Transverse colon (tissue), 4 donors: ENCODE data around the gene GAB2. TPM values are rescaled to one million over a fixed set of nuclear protein-coding genes. Genes with fewer than 3 reads are reported as not detected.

Experiments used
- DNase-seq: peaks from one replicate; pipeline ENCODE4 v3.0.0-alpha.2; 2019
- H3K27ac ChIP-seq, 4 donors: fragments of 200-600 bp; sonication (generic); 2 replicates each; pipeline ENCODE4 v1.5.1; 2016 to 2018; ENCODE audit warnings: inconsistent platforms in 4 of 4
- H3K27me3 ChIP-seq: fragments of 200-600 bp; sonication (generic); 2 replicates; pipeline ENCODE4 v1.5.1; 2017; ENCODE audit warnings: inconsistent platforms
- H3K36me3 ChIP-seq, 4 donors: fragments of 200-600 bp; sonication (generic); 2 replicates each; pipeline ENCODE4 v1.5.1; 2017 to 2019; ENCODE audit warnings: inconsistent platforms in 4 of 4
- H3K4me1 ChIP-seq, 4 donors: fragments of 200-600 bp; sonication (generic); 2 replicates each; pipeline ENCODE4 v1.5.1; 2017 to 2020; ENCODE audit warnings: inconsistent platforms in 4 of 4
- H3K4me3 ChIP-seq, 4 donors: fragments of 200-600 bp; sonication (generic); 1 replicate in 1 of 4; 2 replicates in 3 of 4; pipeline versions ENCODE4 v1.5.1 to v1.6.1; 2017 to 2019; ENCODE audit warnings: inconsistent platforms in 4 of 4
- H3K9me3 ChIP-seq, 2 donors: fragments of 200-600 bp; sonication (generic); 2 replicates each; pipeline ENCODE4 v1.5.1; 2017 to 2019; ENCODE audit warnings: inconsistent platforms in 2 of 2
- CTCF ChIP-seq, 5 experiments: fragments of 200-600 bp in 3 of 5; fragments of 450-650 bp in 2 of 5; sonication (generic) in 3 of 5; IDR thresholded peaks; 1 replicate in 2 of 5; 2 replicates in 3 of 5; pipeline ENCODE4 v1.5.1; 2016 to 2017; ENCODE audit warnings: antibody characterized with exemption in 5 of 5, inconsistent platforms in 3 of 5, mild to moderate bottlenecking in 2 of 5, moderate library complexity in 1 of 5
- EP300 ChIP-seq: sonication (generic); formaldehyde crosslinking; IDR thresholded peaks from one replicate; pipeline ENCODE4 v1.6.1; 2017; ENCODE audit warnings: antibody characterized with exemption, low read depth
- POLR2A ChIP-seq: fragments of 450-650 bp; IDR thresholded peaks from one replicate; pipeline ENCODE4 v1.6.1; 2016; ENCODE audit warnings: antibody characterized with exemption, mild to moderate bottlenecking, moderate library complexity
- POLR2AphosphoS5 ChIP-seq, 3 donors: sonication (generic); formaldehyde crosslinking; IDR thresholded peaks; one replicate each; pipeline ENCODE4 v1.6.1; 2016; ENCODE audit warnings: antibody characterized with exemption in 3 of 3
- WGBS, 2 donors: methylation state at CpG; one replicate each; pipeline ENCODE4 v1.1.5; 2018; ENCODE audit warnings: low coverage in 1 of 2; 5-methylcytosine and 5-hydroxymethylcytosine counted together
- in situ Hi-C, 4 donors: fragments of 200-750 bp; cut with MboI; loops; one replicate each; pipeline versions ENCODE4 v1.15.0 to v1.15.1; 2017; ENCODE audit warnings: low sequenced_read_pairs in 3 of 4, low pct_ligation_motif_present in 1 of 4, low pct_unique_long_range_greater_than_20kb in 1 of 4
- intact Hi-C: fragments of 100-400 bp; cut with DNase I; formaldehyde crosslinking; loops from one replicate; pipeline ENCODE4 v1.15.1; 2023; ENCODE audit warnings: low total_unique reads
- total RNA-seq, 4 donors: library from RNA; depleted of rRNA; stranded (reverse); fragments of >200 nt; gene quantifications; one replicate each; pipeline ENCODE4 v1.1.0, GENCODE V29; 2016

Gene GAB2
- total RNA-seq, 4 donors from 2014 or later, result 5.8 to 35.7 (median 22.9) TPM

DNA sequence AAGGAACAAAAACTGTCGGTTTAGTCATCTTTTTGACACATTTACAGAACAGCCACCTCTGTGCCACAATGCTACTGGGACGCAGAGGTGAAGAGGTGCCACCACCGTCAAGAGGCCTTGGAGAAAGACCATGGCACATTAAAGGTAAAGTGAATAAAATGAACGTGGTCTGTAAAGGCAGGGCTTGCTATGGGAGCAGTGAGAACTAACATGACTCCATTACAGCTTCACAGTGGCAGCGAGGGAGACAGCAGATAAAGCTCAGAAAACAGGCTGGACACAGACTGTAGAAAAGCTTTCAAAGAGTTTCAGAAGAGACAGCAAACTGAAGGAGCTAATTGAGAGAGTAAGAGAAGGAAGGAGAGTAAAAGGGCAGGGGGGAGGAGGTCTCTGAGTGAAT, 102.9 kb downstream of the GAB2 start:
- Histone ChIP-seq H3K4me1 (peaks cover 30 to 68% (median 49%) of the 10 kb centered on the region in 4 donors), H3K4me3 (no peak overlapping the region), H3K27ac (peak overlapping the region in 2 of 4 donors; percentile 4 to 44), H3K27me3 (no peaks in the 10 kb centered on the region), H3K9me3 (no peaks in the 10 kb centered on the region), H3K36me3 (no peaks in the 10 kb centered on the region)
- TF ChIP-seq POLR2A (no peak), POLR2AphosphoS5 (IDR thresholded peaks at IDR 0.05) (no peak), EP300 (no peak), CTCF (IDR thresholded peaks at IDR 0.05) (no peak)
- intact Hi-C loops, result no loop called here
- no peak for DNase-seq
- in situ Hi-C loops, result no loop called here
- 71 to 86% methylated on average over 5 of the region's 5 CpGs for WGBS, 2 donors

GRCh38 chr11:78313898-78314297, 103.7 kb downstream of the GAB2 start:
- peak; percentile 30 for DNase-seq
- Histone ChIP-seq H3K9me3 (no peaks in the 10 kb centered on the region), H3K27me3 (no peaks in the 10 kb centered on the region), H3K27ac (peak overlapping the region in 3 of 4 donors; percentile 44 to 70 (median 63)), H3K36me3 (no peaks in the 10 kb centered on the region), H3K4me3 (no peak overlapping the region), H3K4me1 (peaks cover 28 to 61% (median 45%) of the 10 kb centered on the region in 4 donors)
- 79% methylated on average over 2 of the region's 2 CpGs; no CpG with 5 or more reads in 1 of the 2 donors for WGBS, 2 donors
- TF ChIP-seq POLR2AphosphoS5 (IDR thresholded peaks at IDR 0.05) (no peak), CTCF (IDR thresholded peaks at IDR 0.05) (no peak), EP300 (no peak), POLR2A (no peak)
- intact Hi-C loops (no loop called here), in situ Hi-C loops (no loop called here)

DNA sequence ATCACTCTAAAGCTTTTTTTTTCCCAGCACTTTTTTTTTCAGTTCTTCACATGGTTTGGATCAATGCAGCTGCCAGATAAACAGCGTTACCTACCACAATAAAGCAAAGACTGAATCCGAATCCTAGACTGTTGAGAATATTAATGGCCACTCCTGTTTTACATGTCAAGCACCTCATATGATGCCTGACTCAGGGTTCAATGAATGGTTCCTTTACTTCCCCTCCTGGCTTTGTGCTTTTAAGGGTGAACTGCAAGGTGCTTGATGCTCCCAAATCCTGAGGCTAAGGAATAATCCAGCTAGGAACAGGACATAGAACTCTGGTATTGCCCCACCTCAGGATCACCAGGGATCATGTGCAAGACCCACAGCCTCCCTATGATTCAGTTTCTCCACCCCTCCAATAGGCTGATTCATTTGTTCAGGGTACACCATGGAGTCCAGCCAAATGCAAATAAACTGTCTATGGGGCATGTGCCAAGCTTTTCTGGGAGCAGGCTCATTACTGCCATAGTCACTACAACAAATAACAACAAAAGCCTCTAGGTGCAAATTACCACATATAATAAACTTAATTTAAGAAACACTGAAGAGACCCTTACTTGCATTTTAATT, 104.3 kb downstream of the GAB2 start:
- peak; percentile 52 for DNase-seq
- TF ChIP-seq POLR2AphosphoS5 (IDR thresholded peaks at IDR 0.05), result peak in 2 of 3 donors; percentile 41 to 44
- no peak for TF ChIP-seq POLR2A
- 71 to 72% methylated on average over 2 of the region's 2 CpGs for WGBS, 2 donors
- intact Hi-C loops (no loop called here), in situ Hi-C loops (no loop called here)
- Histone ChIP-seq H3K4me1 (peaks cover 28 to 55% (median 42%) of the 10 kb centered on the region in 4 donors), H3K4me3 (no peak overlapping the region), H3K36me3 (no peaks in the 10 kb centered on the region), H3K9me3 (no peaks in the 10 kb centered on the region), H3K27me3 (no peaks in the 10 kb centered on the region), H3K27ac (peak overlapping the region in 3 of 4 donors; percentile 44 to 70 (median 63))

- Histone ChIP-seq H3K27me3 (no peaks in the 10 kb centered on the region), H3K27ac (peak overlapping the region in 3 of 4 donors; percentile 44 to 70 (median 63)), H3K4me1 (peaks cover 28 to 55% (median 42%) of the 10 kb centered on the region in 4 donors), H3K4me3 (no peak overlapping the region), H3K36me3 (no peaks in the 10 kb centered on the region), H3K9me3 (no peaks in the 10 kb centered on the region)
- WGBS, 2 donors, result 51% methylated on average over 4 of the region's 4 CpGs; no CpG with 5 or more reads in 1 of the 2 donors
- in situ Hi-C loops (no loop called here), intact Hi-C loops (no loop called here)
- DNase-seq, result no peak
- TF ChIP-seq CTCF (IDR thresholded peaks at IDR 0.05) (no peak), POLR2A (no peak), POLR2AphosphoS5 (IDR thresholded peaks at IDR 0.05) (no peak), EP300 (no peak)
Measured at GRCh38 chr11:78312712-78313111, 104.9 kb downstream of the GAB2 start.
